ENCODE data around the gene CLBA1.
"Not testable (repeated sequence)": the region's sequence is repeated elsewhere in the genome, so short reads cannot be mapped to it uniquely, and the experiment has no call there.

The CLBA1 gene

DNA sequence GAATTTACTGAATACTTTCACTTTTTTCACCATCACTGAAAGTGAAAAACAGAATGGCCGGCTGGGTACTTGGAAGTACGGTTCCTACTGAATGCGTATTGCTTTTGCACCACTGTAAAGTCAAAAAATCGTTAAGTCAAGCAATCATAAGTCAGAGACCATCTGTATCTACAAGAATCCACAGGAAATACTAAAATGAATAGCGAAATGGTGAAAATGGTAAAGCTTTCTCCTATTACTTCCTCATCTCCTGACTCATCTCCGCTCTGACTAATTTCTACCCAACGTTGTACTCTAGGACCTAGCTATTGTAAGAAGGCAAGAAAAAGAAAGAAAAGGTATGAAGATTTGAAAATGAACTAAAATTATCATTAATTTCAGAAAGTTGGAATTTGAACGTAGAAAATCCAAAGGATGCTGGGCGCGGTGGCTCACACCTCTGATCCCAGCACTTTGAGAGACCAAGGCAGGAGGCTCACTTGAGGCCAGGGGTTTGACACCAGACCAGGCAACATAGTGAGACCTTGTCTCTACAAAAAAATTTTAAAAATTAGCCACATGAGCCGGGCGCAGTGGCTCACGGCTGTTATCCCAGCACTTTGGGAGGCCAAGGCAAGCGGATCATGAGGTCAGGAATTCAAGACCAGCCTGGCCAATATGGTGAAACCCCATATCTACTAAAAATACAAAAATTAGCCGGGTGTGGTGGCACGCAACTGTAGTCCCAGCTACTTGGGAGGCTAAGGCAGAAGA is 40.6 kb downstream of the CLBA1 start:
- no peak for DNase-seq

DNA sequence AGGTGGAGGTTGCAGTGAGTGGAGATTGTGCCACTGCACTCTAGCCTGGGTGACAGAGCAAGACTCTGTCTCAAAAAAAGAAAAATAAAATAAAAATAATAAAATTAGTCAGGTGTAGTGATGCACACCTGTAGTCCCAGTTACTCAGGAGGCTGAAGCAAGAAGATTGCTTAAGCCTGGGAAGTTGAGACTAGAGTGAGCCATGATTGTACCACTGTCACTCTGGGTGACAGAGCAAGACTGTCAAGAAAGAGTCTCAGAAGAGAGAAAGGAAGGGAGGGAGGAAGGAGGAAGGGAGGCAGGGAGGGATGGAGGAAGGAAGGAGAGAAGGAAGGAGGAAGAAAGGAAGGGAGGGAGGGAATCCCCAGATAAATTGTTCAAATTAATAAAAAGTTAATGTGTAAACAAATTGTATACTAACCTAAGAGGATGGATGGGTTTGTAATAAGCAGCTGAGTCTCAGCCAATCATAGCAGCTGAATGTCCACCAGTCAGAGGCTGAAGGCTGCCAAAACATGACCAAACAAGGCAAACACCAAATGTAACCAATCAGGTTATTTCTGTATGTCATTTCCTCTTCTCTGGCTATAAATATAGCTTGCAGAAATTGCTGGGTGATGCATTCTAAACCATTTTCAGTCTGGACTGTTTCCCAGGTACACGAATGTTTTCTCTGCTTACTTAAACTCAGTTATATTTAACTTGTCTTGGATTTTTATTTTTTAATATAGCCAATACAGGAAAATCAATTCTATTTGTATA is 41.4 kb downstream of the CLBA1 start:
- no peak for DNase-seq

DNA sequence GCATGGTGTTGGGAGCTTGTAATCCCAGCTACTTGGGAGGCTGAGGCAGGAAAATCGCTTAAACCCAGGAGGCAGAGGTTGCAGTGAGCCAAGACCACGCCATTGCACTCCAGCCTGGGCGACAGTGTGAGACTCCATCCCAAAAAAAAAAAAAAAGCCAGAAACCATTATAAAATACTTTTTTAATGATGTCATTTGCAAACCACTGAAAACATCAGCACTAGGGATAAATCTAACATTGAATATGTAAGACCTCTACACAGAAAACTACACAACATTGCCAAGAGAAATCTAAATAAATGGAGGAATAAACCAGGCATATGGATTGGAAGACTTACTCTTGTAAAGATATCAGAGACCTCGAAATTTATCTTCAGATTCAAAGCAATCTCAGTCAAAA is 42.1 kb downstream of the CLBA1 start:
- not testable (repeated sequence) for DNase-seq

DNA sequence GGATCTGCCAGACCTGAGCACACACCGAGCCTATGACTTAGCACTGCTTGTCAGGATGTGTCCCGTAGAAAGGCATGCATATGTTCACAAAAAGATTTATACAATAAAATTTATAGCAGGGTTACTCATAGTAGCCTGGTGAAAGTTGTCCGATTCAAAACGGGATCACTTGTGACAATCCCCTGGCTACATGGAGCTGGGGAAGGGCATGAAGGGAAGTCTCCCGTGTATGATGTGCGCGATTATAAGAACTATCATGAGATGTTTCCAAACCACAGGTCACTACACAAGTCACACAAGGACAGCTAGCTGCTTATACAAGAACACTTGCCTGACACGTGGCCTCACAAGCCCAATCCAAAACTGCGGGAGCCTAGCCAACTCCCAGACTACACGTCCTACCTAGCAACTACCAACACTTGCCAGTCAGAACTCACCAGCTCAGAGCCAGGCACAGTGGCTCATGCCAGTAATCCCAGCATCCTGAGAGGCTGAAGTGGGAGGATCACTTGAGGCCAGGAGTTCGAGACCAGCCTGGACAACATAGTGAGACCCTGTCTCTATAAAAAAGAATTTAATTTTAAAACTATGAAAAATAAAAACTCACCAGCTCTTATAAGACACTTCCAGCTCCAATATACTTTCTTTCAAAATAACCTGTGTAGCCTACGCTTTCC is 42.8 kb downstream of the CLBA1 start:
- DNase-seq, result no peak

DNA sequence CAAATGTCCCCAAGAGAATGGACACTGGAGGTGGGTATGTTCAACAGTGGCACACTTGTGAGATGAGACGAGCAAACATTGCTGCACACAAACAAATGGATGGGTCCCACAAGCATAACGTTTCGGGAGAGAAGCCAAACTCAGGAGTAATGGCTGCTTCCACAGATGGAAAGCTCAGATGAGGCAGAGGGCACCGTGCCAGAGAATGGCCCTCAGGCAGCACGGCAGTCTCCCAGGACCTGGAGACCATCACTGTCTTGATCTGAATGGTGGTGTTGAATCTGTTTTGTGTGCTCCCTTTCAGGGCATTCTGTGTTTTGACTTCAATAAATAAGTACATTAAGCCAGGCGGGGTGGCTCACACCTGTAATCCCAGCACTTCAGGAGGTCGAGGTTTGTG is 43.8 kb downstream of the CLBA1 start:
- DNase-seq, result no peak

DNA sequence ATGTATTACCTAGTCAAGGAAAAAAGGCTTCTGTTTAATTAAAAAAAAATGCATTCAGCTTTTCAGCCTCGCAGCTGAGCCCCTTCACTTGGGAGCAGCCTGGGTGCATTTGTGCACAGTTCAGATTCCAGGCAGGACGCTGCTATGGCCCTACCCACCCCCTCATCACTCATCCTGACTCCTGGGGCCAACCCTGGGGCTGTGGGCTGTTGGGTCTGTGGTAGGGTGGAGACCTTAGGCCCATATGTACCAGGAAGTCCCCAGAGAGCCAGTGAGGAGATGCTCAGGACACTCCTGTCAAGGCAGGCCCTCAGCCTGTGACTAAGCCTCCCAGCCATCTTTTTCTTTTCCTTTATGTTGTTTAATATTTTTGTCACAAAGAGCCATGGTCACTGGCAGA is 44.6 kb downstream of the CLBA1 start:
- no peak for DNase-seq

DNA sequence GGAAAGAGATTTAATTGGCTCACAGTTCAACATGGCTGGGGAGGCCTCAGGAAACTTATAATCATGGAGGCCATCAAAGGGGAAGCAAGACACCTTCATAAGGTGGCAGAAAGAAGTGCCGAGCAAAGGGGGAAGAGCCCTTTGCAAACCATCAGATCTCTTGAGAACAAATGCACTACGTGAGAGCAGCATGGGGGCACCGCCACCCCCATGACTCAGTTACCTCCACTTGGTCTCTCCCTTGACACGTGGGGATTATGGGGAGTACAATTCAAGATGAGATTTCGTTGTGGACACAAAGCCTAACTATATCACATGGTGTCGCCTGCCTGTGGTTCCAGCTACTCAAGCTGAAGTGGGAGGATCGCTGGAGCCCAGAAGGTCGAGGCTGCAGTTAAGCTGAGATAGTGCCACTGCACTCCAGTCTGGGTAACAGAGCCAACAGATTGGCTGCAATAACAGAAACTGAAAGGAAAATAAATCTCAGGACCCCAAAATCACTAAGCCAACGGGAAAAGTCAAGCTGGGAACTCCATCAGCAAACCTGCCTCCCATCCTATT is 45.3 kb downstream of the CLBA1 start:
- no peak for DNase-seq

DNA sequence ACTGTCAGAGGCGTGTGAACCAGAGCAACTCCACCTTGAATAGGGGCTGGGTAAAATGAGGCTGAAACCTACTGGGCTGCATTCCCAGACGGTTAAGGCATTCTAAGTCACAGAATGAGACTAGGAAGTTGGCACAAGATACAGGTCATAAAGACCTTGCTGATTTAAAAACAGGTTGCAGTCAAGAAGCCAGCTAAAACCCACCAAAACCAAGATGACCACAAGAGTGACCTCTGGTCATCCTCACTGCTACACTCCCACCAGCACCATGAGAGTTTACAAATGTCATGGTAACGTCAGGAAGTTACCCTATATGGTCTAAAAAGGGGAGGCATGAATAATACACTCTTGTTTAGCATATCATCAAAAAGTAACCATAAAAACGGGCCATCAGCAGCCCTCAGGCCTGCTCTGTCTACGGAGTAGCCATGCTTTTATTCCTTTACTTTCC is 46.9 kb downstream of the CLBA1 start:
- DNase-seq, result not testable (repeated sequence)

DNA sequence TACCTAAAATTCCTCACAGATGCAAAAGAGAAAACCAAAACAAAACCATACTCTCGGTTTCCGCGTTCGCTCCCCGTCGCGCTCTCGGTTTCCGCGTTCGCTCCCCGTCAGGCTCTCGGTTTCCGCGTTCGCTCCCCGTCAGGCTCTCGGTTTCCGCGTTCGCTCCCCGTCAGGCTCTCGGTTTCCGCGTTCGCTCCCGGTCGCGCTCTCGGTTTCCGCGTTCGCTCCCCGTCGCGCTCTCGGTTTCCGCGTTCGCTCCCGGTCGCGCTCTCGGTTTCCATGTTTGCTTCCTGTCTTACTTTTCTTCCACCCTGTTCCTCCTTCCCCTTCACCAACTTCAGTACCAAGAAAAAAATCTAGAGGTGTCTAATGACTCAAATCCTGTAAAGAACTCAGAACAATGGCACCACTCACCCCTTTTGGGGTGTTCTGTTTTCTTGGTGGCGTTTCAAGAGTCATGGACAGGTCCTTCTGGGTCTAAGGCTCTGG is 47.9 kb downstream of the CLBA1 start:
- not testable (repeated sequence) for DNase-seq

DNA sequence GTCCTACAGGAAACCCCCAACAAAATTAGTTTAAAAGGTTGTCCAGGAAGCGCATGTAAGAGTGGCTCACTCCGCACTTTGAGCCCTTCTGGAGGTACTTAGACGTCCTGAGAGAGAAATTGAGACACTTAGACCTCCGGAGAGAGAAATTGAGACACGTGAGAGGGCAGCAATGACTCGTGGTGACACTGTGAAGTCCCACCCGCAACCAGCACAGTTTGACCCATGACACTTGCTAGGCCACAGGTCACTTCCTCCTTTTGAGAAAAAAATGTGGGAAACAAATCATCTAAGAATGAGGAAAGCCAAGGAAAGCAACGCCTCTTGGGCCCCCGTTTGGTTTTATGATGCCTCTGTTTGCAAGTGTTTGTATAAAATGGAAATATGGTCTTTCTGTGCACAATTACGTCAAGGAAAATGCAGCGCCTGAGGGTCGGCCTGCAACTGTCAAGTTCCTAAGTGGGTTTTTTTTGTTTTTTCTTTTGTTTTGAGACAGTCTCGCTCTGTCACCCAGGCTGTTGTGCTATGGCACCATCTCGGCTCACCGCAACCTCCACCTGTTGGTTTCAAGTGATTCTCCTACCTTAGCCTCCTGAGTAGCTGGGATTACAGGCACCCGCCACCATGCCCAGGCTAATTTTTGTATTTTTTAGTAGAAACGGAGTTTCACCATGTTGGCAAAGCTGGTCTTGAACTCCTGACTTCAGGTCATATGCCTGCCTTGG is 48.9 kb downstream of the CLBA1 start:
- no peak for DNase-seq

DNA sequence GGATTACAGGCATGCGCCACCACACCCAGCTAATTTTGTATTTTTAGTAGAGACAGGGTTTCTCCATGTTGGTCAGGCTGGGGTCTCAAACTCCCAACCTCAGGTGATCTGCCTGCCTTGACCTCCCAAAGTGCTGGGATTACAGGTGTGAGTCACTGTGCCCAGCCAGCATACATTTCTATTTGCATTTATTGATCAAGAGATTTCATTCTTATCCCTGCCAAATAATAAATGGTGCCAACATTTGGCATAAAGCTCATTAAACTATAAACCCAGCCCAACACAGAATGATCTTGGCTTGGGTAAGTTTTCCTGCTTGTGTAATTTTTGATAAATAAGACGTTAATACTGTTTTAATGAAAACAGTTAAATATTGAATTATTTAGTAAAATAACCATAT is 50.0 kb downstream of the CLBA1 start:
- DNase-seq, result not testable (repeated sequence)

DNA sequence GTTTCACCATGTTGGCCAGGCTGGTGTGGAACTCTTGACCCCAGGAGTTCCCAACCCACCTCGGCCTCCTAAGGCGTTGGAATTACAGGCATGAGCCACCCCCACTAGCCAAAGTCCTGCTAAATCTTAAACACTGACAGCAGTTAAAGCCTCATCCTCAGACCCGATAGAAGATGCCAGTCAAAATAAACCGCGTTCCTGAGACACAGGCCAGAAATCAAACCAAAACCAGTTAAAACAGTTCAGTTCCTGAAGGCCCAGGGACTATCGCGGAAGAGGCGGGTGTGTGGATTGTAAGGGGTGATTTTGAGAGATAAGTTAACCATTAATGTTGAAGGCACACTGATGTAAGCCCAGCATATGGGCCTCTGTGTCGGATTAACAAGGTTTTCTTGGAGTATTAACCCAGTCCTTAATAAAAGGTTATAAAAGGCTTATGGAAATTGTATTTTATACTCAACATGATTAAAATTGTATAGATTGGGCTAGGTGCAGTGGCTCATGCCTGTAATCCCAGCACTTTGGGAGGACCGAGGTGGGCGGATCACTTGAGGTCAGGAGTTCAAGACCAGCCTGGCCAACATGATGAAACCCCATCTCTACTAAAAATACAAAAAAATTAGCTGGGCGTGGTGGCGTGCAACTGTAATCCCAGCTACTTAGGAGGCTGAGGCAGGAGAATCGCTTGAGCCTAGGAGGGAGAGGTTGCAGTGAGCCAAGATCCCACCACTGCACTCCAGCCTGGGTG is 54.0 kb downstream of the CLBA1 start:
- DNase-seq, result no peak

DNA sequence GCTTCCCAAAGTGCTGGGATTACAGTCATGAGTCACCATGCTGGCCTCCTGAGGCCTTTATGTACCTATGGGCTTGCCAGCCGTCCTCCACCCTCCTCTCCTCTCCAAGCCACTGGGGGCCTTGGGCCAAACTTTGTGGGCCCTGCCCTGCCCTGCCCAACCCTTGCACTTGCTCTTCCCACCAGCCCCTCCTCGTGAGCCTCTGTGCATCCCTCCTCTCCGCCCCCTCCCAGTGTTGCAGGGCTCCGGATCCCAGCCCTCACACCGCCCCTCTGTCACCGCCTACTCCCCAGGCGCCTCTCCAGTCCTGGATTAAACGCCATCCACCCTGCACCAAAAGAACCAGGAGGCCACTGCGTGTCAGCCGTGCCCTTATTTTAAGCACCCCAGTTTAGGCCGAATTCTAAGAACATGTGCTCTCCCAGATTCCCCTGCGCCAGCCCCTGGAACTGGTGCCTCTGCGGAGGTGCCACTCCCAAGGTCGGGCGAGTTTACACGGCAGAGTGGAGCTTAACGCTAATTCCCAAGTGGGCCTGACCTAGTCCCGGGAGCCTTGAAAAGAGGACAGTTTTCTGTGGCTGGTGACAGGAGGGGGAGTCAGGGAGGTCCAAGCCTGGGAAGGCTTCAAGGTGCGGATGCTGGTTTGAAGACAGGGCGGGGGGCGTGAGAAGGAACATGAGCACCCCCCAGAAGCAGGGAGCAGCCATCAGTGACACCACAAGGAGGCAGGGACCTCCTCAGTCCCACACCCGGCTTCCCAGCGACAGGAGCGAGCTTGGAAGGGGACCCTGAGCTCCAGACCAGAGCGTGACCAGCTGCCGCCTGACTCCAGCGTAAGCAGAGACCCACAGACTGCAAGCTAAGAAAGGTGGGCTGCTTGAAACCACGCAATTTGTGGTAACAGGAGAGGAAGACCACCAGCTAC is 56.5 kb downstream of the CLBA1 start:
- DNase-seq, result no peak

DNA sequence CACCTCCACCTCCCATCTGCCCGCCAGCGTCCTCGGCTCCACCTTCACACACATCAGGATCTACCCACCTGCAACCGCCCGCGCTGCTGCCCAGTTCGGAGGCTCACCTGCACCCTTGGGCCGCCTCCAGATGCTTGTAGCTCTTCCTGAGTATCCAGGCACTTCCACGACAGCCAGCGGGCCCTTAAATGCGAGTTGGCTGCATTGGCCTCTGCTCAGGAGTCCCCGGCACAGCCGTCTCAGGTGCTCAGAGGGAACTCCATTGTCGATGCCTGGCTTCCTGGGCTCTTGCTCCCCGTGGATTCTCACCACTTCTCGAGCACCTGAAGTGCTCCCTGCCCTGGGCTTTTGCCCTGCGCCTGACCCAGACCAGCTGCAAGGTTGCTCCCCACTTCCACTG is 57.2 kb downstream of the CLBA1 start:
- no peak for DNase-seq

DNA sequence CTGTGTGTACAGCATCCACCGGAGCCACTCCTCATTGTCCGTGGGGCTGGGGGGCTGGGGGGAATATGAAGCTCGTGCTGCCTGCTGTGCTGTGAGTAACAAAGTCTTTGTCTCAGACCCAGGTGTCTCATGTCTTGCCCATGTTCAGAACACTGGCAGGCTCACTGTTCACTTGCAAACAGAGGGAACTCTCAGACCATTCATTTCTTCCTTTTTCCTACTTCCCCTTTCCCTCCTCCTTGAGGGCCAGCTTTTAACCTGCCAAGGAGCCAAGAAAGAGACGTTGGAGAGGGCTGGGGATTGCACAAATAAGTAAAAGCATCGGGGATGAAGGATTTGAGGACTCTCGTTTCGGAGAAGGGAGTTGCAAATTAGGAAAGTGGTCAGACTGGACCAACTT is 58.1 kb downstream of the CLBA1 start:
- DNase-seq, result no peak

All from cerebellar nuclear complex (tissue), 1 donor.